Fibroblast of mammary gland (primary cell): ENCODE measurements around the gene C1orf56.

Experiments
- DNase-seq: peaks from one replicate; pipeline ENCODE4 v3.0.0-alpha.2; 2010; ENCODE audit warnings: low read depth
- H3K4me3 ChIP-seq: 2 replicates; pipeline ENCODE4 v1.5.1; 2011; ENCODE audit warnings: low read depth, mild to moderate bottlenecking, low read length, moderate library complexity; ENCODE audit not compliant: control insufficient read depth
- TF ChIP-seq, protein P1 (sequence below): conservative IDR thresholded peaks from 2 replicates; pipeline ENCODE4 v1.5.1; 2011; ENCODE audit warnings: low read depth, low read length, inconsistent platforms; ENCODE audit not compliant: control insufficient read depth, insufficient read depth

C1orf56 gene

GRCh38 chr1:151024540-151025146 lies 22.9 kb upstream of the C1orf56 start:
- H3K4me3 ChIP-seq: no peak overlapping the region
- peak; percentile 72 for DNase-seq
- TF ChIP-seq, protein P1, sequence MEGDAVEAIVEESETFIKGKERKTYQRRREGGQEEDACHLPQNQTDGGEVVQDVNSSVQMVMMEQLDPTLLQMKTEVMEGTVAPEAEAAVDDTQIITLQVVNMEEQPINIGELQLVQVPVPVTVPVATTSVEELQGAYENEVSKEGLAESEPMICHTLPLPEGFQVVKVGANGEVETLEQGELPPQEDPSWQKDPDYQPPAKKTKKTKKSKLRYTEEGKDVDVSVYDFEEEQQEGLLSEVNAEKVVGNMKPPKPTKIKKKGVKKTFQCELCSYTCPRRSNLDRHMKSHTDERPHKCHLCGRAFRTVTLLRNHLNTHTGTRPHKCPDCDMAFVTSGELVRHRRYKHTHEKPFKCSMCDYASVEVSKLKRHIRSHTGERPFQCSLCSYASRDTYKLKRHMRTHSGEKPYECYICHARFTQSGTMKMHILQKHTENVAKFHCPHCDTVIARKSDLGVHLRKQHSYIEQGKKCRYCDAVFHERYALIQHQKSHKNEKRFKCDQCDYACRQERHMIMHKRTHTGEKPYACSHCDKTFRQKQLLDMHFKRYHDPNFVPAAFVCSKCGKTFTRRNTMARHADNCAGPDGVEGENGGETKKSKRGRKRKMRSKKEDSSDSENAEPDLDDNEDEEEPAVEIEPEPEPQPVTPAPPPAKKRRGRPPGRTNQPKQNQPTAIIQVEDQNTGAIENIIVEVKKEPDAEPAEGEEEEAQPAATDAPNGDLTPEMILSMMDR: peak; percentile 82

- TF ChIP-seq, protein P1: no peak
- H3K4me3 ChIP-seq: no peak overlapping the region
- no peak for DNase-seq
Observed at GRCh38 chr1:151026460-151026859, 21.1 kb upstream of the C1orf56 start.

- H3K4me3 ChIP-seq: no peak overlapping the region
- DNase-seq: no peak
- TF ChIP-seq, protein P1: no peak
Observed at GRCh38 chr1:151032164-151032563, 15.4 kb upstream of the C1orf56 start.

GRCh38 chr1:151035167-151035566 lies 12.4 kb upstream of the C1orf56 start:
- TF ChIP-seq, protein P1: no peak
- no peak overlapping the region for H3K4me3 ChIP-seq
- no peak for DNase-seq

DNA sequence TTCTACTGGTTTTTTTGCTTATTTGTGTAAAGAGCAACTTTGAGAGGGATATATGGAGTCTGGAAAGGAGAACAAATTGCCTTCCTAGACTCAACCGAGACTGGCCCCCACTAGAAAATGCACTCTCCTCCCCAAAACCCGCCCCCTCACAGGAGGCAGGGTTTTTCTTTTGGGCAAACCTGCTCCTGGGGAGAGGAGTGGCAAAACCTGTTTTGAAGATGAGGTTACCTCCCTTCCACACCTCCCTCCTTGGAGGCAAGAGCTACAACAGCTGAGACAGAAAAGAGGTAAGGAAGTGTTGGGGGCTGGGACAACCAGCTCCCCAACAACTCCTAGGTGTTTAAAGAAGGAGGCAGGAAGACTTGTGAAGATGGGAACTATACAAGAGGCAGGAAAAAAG lies 11.2 kb upstream of the C1orf56 start, which contains the start of gene BNIPL:
Gene BNIPL, plus strand, starts transcription at position 231 of the 400 bp plus-strand sequence. Its CDS starts 140 bp downstream, at position 371.
- no peak for DNase-seq
- TF ChIP-seq, protein P1: no peak
- H3K4me3 ChIP-seq: no peak within 1 kb of the TSS

DNA sequence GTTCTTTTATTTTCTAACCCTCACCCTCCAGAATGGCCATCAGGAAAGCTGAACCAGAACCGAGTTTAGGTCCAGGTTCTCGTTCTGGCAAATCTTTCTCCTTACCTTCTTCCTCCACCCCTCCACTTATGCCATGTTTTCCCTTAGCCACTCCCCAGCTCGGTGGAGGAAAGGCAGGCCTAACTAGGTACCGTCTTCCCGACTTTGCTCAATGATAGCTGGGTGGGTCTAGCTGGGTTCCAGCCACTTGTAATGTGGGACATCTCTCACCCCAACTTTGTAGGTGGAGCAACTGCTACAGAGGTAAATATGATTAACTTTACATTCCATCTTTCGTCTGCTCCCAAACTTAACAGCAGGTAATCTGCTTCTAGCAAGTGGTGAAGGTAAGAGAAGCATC lies 10.5 kb upstream of the C1orf56 start:
- DNase-seq: no peak
- no peak overlapping the region for H3K4me3 ChIP-seq
- TF ChIP-seq, protein P1: no peak

DNA sequence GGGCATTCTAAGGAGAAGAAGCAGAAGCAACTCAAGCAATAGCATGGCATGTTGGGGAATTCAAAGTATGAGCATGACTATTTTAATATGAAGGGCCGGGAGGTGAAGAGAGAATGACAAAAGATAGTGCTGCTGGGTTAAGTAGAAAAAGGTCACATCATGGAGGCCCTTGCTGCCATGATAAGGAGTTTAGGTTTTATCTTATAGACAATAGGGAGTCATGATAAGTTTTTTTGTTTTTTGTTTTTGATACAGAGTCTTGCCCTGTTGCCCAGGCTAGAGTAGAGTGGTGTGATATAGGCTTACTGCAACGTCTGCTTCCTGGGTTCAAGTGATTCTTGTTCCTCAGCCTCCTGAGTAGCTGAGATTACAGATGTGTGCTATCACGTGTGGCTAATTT lies 8.0 kb upstream of the C1orf56 start:
- DNase-seq: no peak

More for the DNA sequence above, 8.0 kb upstream of the C1orf56 start:
- no peak overlapping the region for H3K4me3 ChIP-seq
- TF ChIP-seq, protein P1: no peak
